HepG2 (cell line): ENCODE data around the gene VSIG10L. TPM values are rescaled to one million over a fixed set of nuclear protein-coding genes. Genes with fewer than 3 reads are reported as not detected.

Experiments
- ATAC-seq: fragments of 200-7000 bp; cut with Tn5 transposase; 3 replicates; pipeline ENCODE4 v1.9.1; 2020; ENCODE audit warnings: mild to moderate bottlenecking, moderate library complexity
- BruUV-seq: library from RNA; stranded (reverse); fragments of 400-500 nt; replicated peaks from 2 replicates; lab custom pipeline; 2021; lab: Mats Ljungman, UMichigan
- CTCF ChIA-PET: fragments of 300-600 bp; formaldehyde crosslinking; extraction: SDS; loops from one replicate; lab custom pipeline; 2021; ENCODE audit warnings: low total read pairs, inconsistent platforms, low intra/inter-chr PET ratio; lab: Yijun Ruan, JAX
- POLR2A ChIA-PET: fragments of 350-600 bp; sonication (Branson Sonifier 250); formaldehyde crosslinking; loops from one replicate; lab custom pipeline; 2020; ENCODE audit warnings: antibody characterized with exemption, inconsistent platforms; lab: Yijun Ruan, JAX
- DNase-seq: peaks from one replicate; pipeline ENCODE4 v3.0.0-alpha.2; 2015; ENCODE audit warnings: low spot score
- FAIRE-seq: peaks from 3 replicates; lab custom pipeline; 2011; peaks lifted over from hg19 to GRCh38; lab: Jason Lieb, UNC
- H2AFZ ChIP-seq: one replicate; pipeline ENCODE4 v1.6.1; 2011; ENCODE audit warnings: low read length, inconsistent platforms
- H3K27ac ChIP-seq: fragments of 300-600 bp; 3 replicates; pipeline ENCODE4 v1.8.0; 2011; ENCODE audit warnings: mixed run types, mild to moderate bottlenecking, mixed read lengths, low read length, inconsistent platforms; ENCODE audit not compliant: insufficient read depth; ENCODE audit errors: extremely low read length
- H3K27me3 ChIP-seq, 2 experiments: fragments of 200-600 bp in 1 of 2; 2 replicates in 1 of 2; 3 replicates in 1 of 2; pipeline versions ENCODE4 v1.6.0 to v1.8.0; 2011; ENCODE audit warnings: low read length in 2 of 2, mild to moderate bottlenecking in 2 of 2, moderate library complexity in 2 of 2, inconsistent platforms in 1 of 2; ENCODE audit not compliant: insufficient read depth in 2 of 2, control insufficient read depth in 1 of 2
- H3K36me3 ChIP-seq, 2 experiments: fragments of 200-600 bp in 1 of 2; replicated peaks in 1 of 2; 2 replicates in 1 of 2; 3 replicates in 1 of 2; pipeline versions ENCODE4 v1.5.1 to v1.8.0; 2011; ENCODE audit warnings: low read length in 2 of 2, inconsistent platforms in 1 of 2; ENCODE audit not compliant: insufficient read depth in 2 of 2, control insufficient read depth in 1 of 2
- H3K4me1 ChIP-seq: 2 replicates; pipeline ENCODE4 v1.5.1; 2012; ENCODE audit warnings: low read length, inconsistent platforms; ENCODE audit not compliant: insufficient read depth
- H3K4me2 ChIP-seq: 2 replicates; pipeline ENCODE4 v1.6.0; 2011; ENCODE audit warnings: low read depth, low read length, inconsistent platforms
- H3K4me3 ChIP-seq, 3 experiments: fragments of 200-600 bp in 1 of 3; sonication (generic), shearing (Covaris generic) in 1 of 3; replicated peaks in 1 of 3; 2 replicates each; pipeline ENCODE4 v1.5.1; 2011 to 2016; ENCODE audit warnings: low read length in 3 of 3, inconsistent platforms in 2 of 3, low read depth in 2 of 3, mild to moderate bottlenecking in 2 of 3, control low read depth in 1 of 3, mixed read lengths in 1 of 3; ENCODE audit not compliant: insufficient read depth in 1 of 3
- H3K79me2 ChIP-seq: one replicate; pipeline ENCODE4 v1.6.1; 2011; ENCODE audit warnings: low read length, inconsistent platforms; ENCODE audit not compliant: insufficient read depth
- H3K9ac ChIP-seq: 2 replicates; pipeline ENCODE4 v1.6.0; 2011; ENCODE audit warnings: mild to moderate bottlenecking, low read depth, low read length, inconsistent platforms; ENCODE audit not compliant: insufficient read depth
- H3K9me3 ChIP-seq: 2 replicates; pipeline ENCODE4 v1.5.1; 2012; ENCODE audit warnings: mild to moderate bottlenecking, low read length
- H4K20me1 ChIP-seq: 2 replicates; pipeline ENCODE4 v1.6.0; 2011; ENCODE audit warnings: inconsistent platforms, mild to moderate bottlenecking, low read length, moderate library complexity; ENCODE audit not compliant: insufficient read depth
- AGO2 ChIP-seq: fragments of 200-400 bp; formaldehyde crosslinking; optimal IDR thresholded peaks from 2 replicates; pipeline ENCODE3; 2017; ENCODE audit warnings: mild to moderate bottlenecking, low read depth, low read length, moderate library complexity
- CREM ChIP-seq, 2 experiments: sonication (generic) in 1 of 2; formaldehyde crosslinking in 1 of 2; IDR thresholded peaks; 2 replicates each; pipeline versions ENCODE4 v1.4.0 to v1.6.1; 2016 to 2020; ENCODE audit warnings: antibody characterized with exemption in 1 of 2, mild to moderate bottlenecking in 1 of 2, missing genetic modification reagents in 1 of 2
- HMGXB3 ChIP-seq: sonication (generic); formaldehyde crosslinking; IDR thresholded peaks from 2 replicates; pipeline ENCODE4 v1.4.0; 2020; ENCODE audit warnings: missing genetic modification reagents, borderline replicate concordance
- HMGXB4 ChIP-seq, 2 experiments: sonication (generic) in 1 of 2; formaldehyde crosslinking in 1 of 2; IDR thresholded peaks; 2 replicates each; pipeline versions ENCODE4 v1.4.0 to v1.6.1; 2018 to 2020; ENCODE audit warnings: missing genetic modification reagents in 2 of 2, borderline replicate concordance in 1 of 2, low read depth in 1 of 2, mild to moderate bottlenecking in 1 of 2, missing biosample characterization in 1 of 2
- MLX ChIP-seq: IDR thresholded peaks from 2 replicates; pipeline ENCODE4 v1.6.1; 2016
- PHF20 ChIP-seq: sonication (generic); formaldehyde crosslinking; IDR thresholded peaks from 2 replicates; pipeline ENCODE4 v1.5.0; 2020; ENCODE audit warnings: mild to moderate bottlenecking, missing genetic modification reagents
- RARA ChIP-seq: IDR thresholded peaks from 2 replicates; pipeline ENCODE4 v1.6.1; 2016; ENCODE audit warnings: missing genetic modification reagents, missing compliant biosample characterization
- SAP130 ChIP-seq: IDR thresholded peaks from 2 replicates; pipeline ENCODE4 v1.6.1; 2016; ENCODE audit warnings: low read depth
- THAP11 ChIP-seq: IDR thresholded peaks from 2 replicates; pipeline ENCODE4 v1.6.1; 2016; ENCODE audit warnings: missing biosample characterization, missing genetic modification reagents
- YY1 ChIP-seq: IDR thresholded peaks from 2 replicates; pipeline ENCODE4 v1.6.1; 2011; ENCODE audit warnings: low read length, low read depth, moderate library complexity, mild to moderate bottlenecking; ENCODE audit not compliant: insufficient read depth, insufficient replicate concordance
- ZNF580 ChIP-seq: IDR thresholded peaks from 2 replicates; pipeline ENCODE4 v1.6.1; 2016; ENCODE audit warnings: low read depth, borderline replicate concordance
- WGBS: methylation state at CpG from one replicate; pipeline ENCODE4 v1.1.6; 2017; ENCODE audit warnings: low lambda C conversion rate; 5-methylcytosine and 5-hydroxymethylcytosine counted together
- in situ Hi-C: cut with HindIII; loops from 2 replicates; pipeline ENCODE4 v1.10.0; 2017; ENCODE audit warnings: low pct_unique_long_range_greater_than_20kb; ENCODE audit not compliant: extremely low pct_ligation_motif_present
- intact Hi-C: fragments of 100-400 bp; cut with micrococcal nuclease; formaldehyde crosslinking; loops from one replicate; pipeline ENCODE4 v1.10.0; 2022; ENCODE audit not compliant: unreplicated experiment
- polyA plus RNA-seq, 8 experiments: library from polyadenylated mRNA; depleted of rRNA in 3 of 8; stranded (reverse) in 7 of 8; unstranded in 1 of 8; fragments of >200 nt; fragmentation: Illumina TruSeq in 4 of 8; extraction: Trizol in 4 of 8; gene quantifications; 2 replicates each; pipeline versions ENCODE4 v1.2.1 to v1.2.3, GENCODE V29; 2011 to 2016; ENCODE audit warnings: low read depth in 4 of 8, missing spikeins in 1 of 8, mixed read lengths in 1 of 8; ENCODE audit not compliant: insufficient read depth in 1 of 8
- total RNA-seq, 5 experiments: library from RNA; depleted of rRNA; stranded (reverse); fragments of >200 nt; fragmentation: Illumina TruSeq; extraction: Trizol; gene quantifications; 2 replicates each; pipeline ENCODE4 v1.2.3, GENCODE V29; 2016; ENCODE audit warnings: low read depth in 1 of 5

Gene VSIG10L
- total and polyA plus RNA-seq, 2 of the 13 experiments (the other 11 are each of a cell fraction or from before 2014, with no cell fraction given), result 2.7 to 8.5 TPM

- CTCF ChIA-PET, result no interaction called here
- 5% methylated on average over 27 of the region's 75 CpGs for WGBS
- Histone ChIP-seq H3K27me3 (peaks cover 8 to 34% of the 10 kb centered on the region in 2 experiments; a peak in 4 of 5 replicates), H3K4me1 (peaks cover 15% of the 10 kb centered on the region), H4K20me1 (no peaks in the 10 kb centered on the region), H3K4me3 (peak overlapping the region; percentile 34 to 79 (median 46); a peak in 5 of 6 replicates), H3K36me3 (peaks cover 2 to 18% of the 10 kb centered on the region in 2 experiments; a peak in 3 of 5 replicates), H2AFZ (no peak overlapping the region), H3K9me3 (no peaks in the 10 kb centered on the region), H3K79me2 (no peaks in the 10 kb centered on the region), H3K9ac (peak overlapping the region; percentile 68), H3K4me2 (peak overlapping the region; percentile 74), H3K27ac (no peak overlapping the region)
- intact Hi-C loops, result no loop called here
- DNase-seq, result peak; percentile 59
- in situ Hi-C loops, result no loop called here
- POLR2A ChIA-PET, result interaction anchor here (1.0 kb wide), 1 partner anchor 41 kb away, joined by 3 read pairs; no protein-coding TSS in a partner anchor
- peak; percentile 70 for ATAC-seq
- no peak for FAIRE-seq
- no TSS peak for BruUV-seq
- 0 out of 2 replicates have a peak, but pooled peaks have one; percentile 17 for TF ChIP-seq THAP11
- 0 out of 2 replicates have a peak, but pooled peaks have one; percentile 38 for TF ChIP-seq HMGXB3 (CRISPR knock-in tag)
- TF ChIP-seq AGO2, result peak; percentile 92
- TF ChIP-seq SAP130, result peak; percentile 48; the same call in 1 of the 2 replicates
- TF ChIP-seq CREM (IDR thresholded peaks at IDR 0.05), result no peak
- TF ChIP-seq CREM (CRISPR knock-in tag; IDR thresholded peaks at IDR 0.05), result no peak
- TF ChIP-seq PHF20 (CRISPR knock-in tag), result no peak
- TF ChIP-seq HMGXB4 (CRISPR knock-in tag; IDR thresholded peaks at IDR 0.05; ENCODE audit: borderline replicate concordance in 1 of 2, low read depth in 1 of 2), result 0 out of 4 replicates have a peak, but pooled peaks of 1 of the 2 experiments have one; percentile 42
- TF ChIP-seq MLX (CRISPR knock-in tag), result peak; percentile 22; the same call in 1 of the 2 replicates
- TF ChIP-seq ZNF580 (CRISPR knock-in tag), result 0 out of 2 replicates have a peak, but pooled peaks have one; percentile 36
- peak; percentile 51 for TF ChIP-seq YY1
- 0 out of 2 replicates have a peak, but pooled peaks have one; percentile 9 for TF ChIP-seq RARA (CRISPR knock-in tag)
Measured at GRCh38 chr19:51327066-51328001, 14.6 kb downstream of the VSIG10L start.
